OCI-LY7 (cell line): ENCODE data around the gene ZC3H18. TPM values are rescaled to one million over a fixed set of nuclear protein-coding genes. Genes with fewer than 3 reads are reported as not detected.

Experiments
- BruUV-seq: library from RNA; stranded (reverse); fragments of 400-500 nt; replicated peaks from 2 replicates; lab custom pipeline; 2021; lab: Mats Ljungman, UMichigan
- CTCF ChIA-PET: fragments of 300-600 bp; sonication (Branson Sonifier 250); formaldehyde crosslinking; loops from one replicate; lab custom pipeline; 2022; ENCODE audit warnings: antibody characterized with exemption; ENCODE audit not compliant: unreplicated experiment; lab: Charles Lee
- POLR2A ChIA-PET: fragments of 300-600 bp; sonication (Branson Sonifier 250); formaldehyde crosslinking; loops from one replicate; lab custom pipeline; 2022; ENCODE audit warnings: antibody characterized with exemption; lab: Charles Lee
- DNase-seq: peaks from one replicate; pipeline ENCODE4 v3.0.0-alpha.2; 2015; ENCODE audit warnings: low spot score
- H2AFZ ChIP-seq: fragments of 200-600 bp; sonication (generic), shearing (Covaris generic); 2 replicates; pipeline ENCODE4 v1.6.1; 2014; ENCODE audit warnings: mild to moderate bottlenecking, antibody characterized with exemption, low read length, moderate library complexity
- H3K27ac ChIP-seq: fragments of 200-600 bp; sonication (generic); 2 replicates; pipeline ENCODE4 v1.5.1; 2014; ENCODE audit warnings: mixed run types, low read depth, mild to moderate bottlenecking, moderate library complexity, low read length, inconsistent platforms; ENCODE audit not compliant: poor library complexity, severe bottlenecking
- H3K36me3 ChIP-seq: fragments of 200-600 bp; sonication (generic); 2 replicates; pipeline ENCODE4 v1.6.1; 2014; ENCODE audit warnings: mild to moderate bottlenecking, antibody characterized with exemption, low read length, moderate library complexity, mixed read lengths; ENCODE audit not compliant: insufficient read depth
- H3K4me1 ChIP-seq: fragments of 200-600 bp; sonication (generic); 2 replicates; pipeline ENCODE4 v1.5.1; 2014; ENCODE audit warnings: mild to moderate bottlenecking, low read length; ENCODE audit not compliant: insufficient read depth, poor library complexity, severe bottlenecking
- H3K4me2 ChIP-seq: fragments of 200-600 bp; sonication (generic); 2 replicates; pipeline ENCODE4 v1.6.1; 2014; ENCODE audit warnings: mild to moderate bottlenecking, low read length
- H3K4me3 ChIP-seq: fragments of 200-600 bp; sonication (generic); 2 replicates; pipeline ENCODE4 v1.5.1; 2014; ENCODE audit warnings: mild to moderate bottlenecking, low read depth, low read length; ENCODE audit not compliant: poor library complexity, severe bottlenecking
- H3K79me2 ChIP-seq: fragments of 200-600 bp; sonication (generic); 2 replicates; pipeline ENCODE4 v1.6.1; 2016; ENCODE audit warnings: low read depth, mild to moderate bottlenecking, low read length, moderate library complexity, mixed read lengths; ENCODE audit not compliant: insufficient read depth
- H3K9me2 ChIP-seq: fragments of 200-600 bp; sonication (generic); 2 replicates; pipeline ENCODE4 v1.6.1; 2016; ENCODE audit warnings: mild to moderate bottlenecking, low read length, mixed read lengths; ENCODE audit not compliant: insufficient read depth
- H3K9me3 ChIP-seq: fragments of 200-600 bp; sonication (generic); 2 replicates; pipeline ENCODE4 v1.6.1; 2014; ENCODE audit warnings: mild to moderate bottlenecking, mixed run types, low read length, mixed read lengths
- H4K20me1 ChIP-seq: fragments of 200-600 bp; sonication (generic); 2 replicates; pipeline ENCODE4 v1.6.1; 2014; ENCODE audit warnings: mild to moderate bottlenecking, antibody characterized with exemption, low read length, moderate library complexity, mixed read lengths; ENCODE audit not compliant: insufficient read depth
- EZH2phosphoT487 ChIP-seq: fragments of 200-600 bp; sonication (generic); IDR thresholded peaks from 2 replicates; pipeline ENCODE4 v1.6.1; 2018; ENCODE audit warnings: low read depth, borderline replicate concordance, mild to moderate bottlenecking, mixed run types, antibody characterized with exemption, low read length, moderate library complexity, mixed read lengths
- intact Hi-C: fragments of 100-400 bp; cut with micrococcal nuclease; formaldehyde crosslinking; loops from one replicate; pipeline ENCODE4 v1.10.0; 2022; ENCODE audit not compliant: unreplicated experiment
- total RNA-seq, 2 experiments: library from RNA; depleted of rRNA in 1 of 2; stranded (reverse); fragments of >200 nt in 1 of 2; shearing (Covaris generic) in 1 of 2; gene quantifications; 2 replicates each; pipeline ENCODE4 v1.2.3, GENCODE V29; 2014 to 2022
- TF ChIP-seq, protein P1 (sequence below): fragments of 200-600 bp; sonication (generic); conservative IDR thresholded peaks from 2 replicates; pipeline ENCODE4 v1.5.1; 2014; ENCODE audit warnings: mild to moderate bottlenecking, antibody characterized with exemption, low read length, moderate library complexity, mixed read lengths

ZC3H18 gene
- total RNA-seq, 2 experiments from 2014 or later, result 22.2 to 79.0 TPM

DNA sequence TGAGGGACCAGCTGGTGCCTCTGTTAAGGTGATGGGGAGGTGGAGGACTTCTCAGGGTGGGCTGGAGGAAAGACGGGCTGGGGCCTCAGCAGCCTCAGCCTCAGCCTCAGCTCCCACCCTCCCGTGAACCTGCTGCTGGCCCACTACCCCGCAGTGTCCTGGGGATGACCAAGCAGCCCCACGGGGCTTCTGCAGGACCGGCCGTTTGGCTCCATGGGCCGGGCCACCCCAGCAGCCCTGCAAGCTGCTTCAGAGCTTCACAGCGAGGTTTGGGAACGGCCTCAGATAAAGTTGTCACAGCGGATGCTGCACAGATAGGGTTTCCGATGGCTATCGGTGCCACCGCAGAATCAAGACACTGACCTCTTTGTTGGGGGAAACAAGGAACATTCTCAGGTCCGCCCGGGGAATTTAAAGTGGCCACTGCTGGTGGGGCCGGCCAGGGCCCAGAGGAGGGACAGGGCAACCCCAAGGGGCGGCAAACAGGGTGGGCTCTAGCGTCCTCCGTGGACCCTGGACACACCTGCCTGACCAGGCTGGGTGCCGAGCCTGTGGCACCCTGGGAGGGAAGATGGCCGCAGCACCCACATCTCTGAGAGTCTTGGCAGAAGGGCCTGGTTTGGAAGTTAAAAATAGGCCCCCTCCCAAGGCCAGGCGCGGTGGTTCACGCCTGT lies 47.8 kb upstream of the ZC3H18 start:
- CTCF ChIA-PET, result interaction anchor here (0.5 kb wide), 1 partner anchor 507 kb away, joined by 4 read pairs; no protein-coding TSS in a partner anchor
- Histone ChIP-seq H4K20me1 (no peaks in the 10 kb centered on the region), H3K27ac (no peak overlapping the region), H3K9me3 (no peaks in the 10 kb centered on the region), H3K9me2 (no peaks in the 10 kb centered on the region), H3K4me2 (no peak overlapping the region), H3K36me3 (no peaks in the 10 kb centered on the region), H3K4me3 (no peak overlapping the region), H3K79me2 (no peaks in the 10 kb centered on the region), H3K4me1 (peaks cover 6% of the 10 kb centered on the region), H2AFZ (no peak overlapping the region)
- intact Hi-C loops, result no loop called here
- BruUV-seq, result no TSS peak
- TF ChIP-seq, protein P1, sequence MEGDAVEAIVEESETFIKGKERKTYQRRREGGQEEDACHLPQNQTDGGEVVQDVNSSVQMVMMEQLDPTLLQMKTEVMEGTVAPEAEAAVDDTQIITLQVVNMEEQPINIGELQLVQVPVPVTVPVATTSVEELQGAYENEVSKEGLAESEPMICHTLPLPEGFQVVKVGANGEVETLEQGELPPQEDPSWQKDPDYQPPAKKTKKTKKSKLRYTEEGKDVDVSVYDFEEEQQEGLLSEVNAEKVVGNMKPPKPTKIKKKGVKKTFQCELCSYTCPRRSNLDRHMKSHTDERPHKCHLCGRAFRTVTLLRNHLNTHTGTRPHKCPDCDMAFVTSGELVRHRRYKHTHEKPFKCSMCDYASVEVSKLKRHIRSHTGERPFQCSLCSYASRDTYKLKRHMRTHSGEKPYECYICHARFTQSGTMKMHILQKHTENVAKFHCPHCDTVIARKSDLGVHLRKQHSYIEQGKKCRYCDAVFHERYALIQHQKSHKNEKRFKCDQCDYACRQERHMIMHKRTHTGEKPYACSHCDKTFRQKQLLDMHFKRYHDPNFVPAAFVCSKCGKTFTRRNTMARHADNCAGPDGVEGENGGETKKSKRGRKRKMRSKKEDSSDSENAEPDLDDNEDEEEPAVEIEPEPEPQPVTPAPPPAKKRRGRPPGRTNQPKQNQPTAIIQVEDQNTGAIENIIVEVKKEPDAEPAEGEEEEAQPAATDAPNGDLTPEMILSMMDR, result no peak
- TF ChIP-seq EZH2phosphoT487, result no peak
- DNase-seq, result no peak
- POLR2A ChIA-PET, result no interaction called here

DNA sequence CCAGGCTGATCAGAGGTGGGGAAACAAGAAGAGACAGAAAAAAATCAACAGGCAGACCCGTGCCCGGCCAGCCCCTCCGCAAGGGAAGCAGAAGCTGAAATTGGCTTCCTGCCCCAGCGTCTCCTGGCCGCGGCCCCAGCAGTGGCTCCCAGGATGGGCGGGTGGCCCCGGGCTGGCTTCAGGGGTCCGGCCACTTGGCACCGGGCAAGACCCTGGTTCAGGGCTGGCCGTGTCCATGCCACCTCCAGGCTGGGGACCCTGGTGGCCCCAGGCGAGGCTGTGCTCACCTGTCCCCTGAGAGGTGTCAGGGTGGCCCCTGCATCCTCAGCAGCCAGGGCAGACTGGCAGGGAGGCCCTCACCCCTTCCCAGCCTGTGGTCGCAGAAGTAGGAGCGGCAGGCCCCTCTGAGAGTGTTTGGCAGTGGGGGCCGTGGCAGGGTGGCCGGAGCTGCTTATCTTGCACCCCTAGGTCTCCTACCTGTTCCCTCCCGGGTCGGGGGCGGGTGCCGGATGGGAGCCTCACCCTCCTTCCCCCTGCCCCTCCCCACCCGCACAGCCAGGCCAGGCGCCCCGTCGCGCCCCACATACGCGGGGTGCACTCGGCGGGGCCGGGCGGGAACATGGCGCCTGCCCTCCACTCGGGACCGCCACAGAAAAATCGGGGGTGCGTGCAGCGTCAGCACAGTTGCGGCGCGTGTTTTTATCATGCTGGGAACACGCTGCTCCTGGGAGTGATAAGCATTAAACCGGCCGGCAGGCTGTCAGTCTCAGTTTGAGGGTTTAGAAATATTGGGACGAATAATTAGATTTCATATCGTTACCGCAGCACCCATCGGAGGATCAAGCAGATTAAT lies 46.7 kb upstream of the ZC3H18 start:
- no peak overlapping the region for H2AFZ ChIP-seq
- no peaks in the 10 kb centered on the region for H3K9me3 ChIP-seq
- H3K79me2 ChIP-seq, result no peaks in the 10 kb centered on the region
- H3K27ac ChIP-seq, result no peak overlapping the region
- CTCF ChIA-PET, result no interaction called here
- no peak overlapping the region for H3K4me3 ChIP-seq
- H3K9me2 ChIP-seq, result no peaks in the 10 kb centered on the region
- DNase-seq, result no peak
- H3K4me1 ChIP-seq, result peaks cover 6% of the 10 kb centered on the region
- POLR2A ChIA-PET, result no interaction called here
- H4K20me1 ChIP-seq, result no peaks in the 10 kb centered on the region
- H3K36me3 ChIP-seq, result no peaks in the 10 kb centered on the region
- H3K4me2 ChIP-seq, result no peak overlapping the region
- TF ChIP-seq, protein P1, result no peak
- no peak for TF ChIP-seq EZH2phosphoT487
- intact Hi-C loops, result no loop called here
- no TSS peak for BruUV-seq
